Neural progenitor cell (in vitro differentiated cells): ENCODE results near the gene ABCE1. TPM values are rescaled to one million over a fixed set of nuclear protein-coding genes. Genes with fewer than 3 reads are reported as not detected.

ENCODE experiments used
- DNase-seq: peaks from one replicate; pipeline ENCODE4 v3.0.0-alpha.2; 2016; ENCODE audit warnings: low spot score
- H2AFZ ChIP-seq: fragments of 200-600 bp; sonication (generic); replicated peaks from 2 replicates; pipeline ENCODE4 v1.6.1; 2016; ENCODE audit warnings: antibody characterized with exemption
- H3F3A ChIP-seq: fragments of 200-600 bp; sonication (generic); 2 replicates; pipeline ENCODE4 v1.6.1; 2016; ENCODE audit warnings: antibody characterized with exemption, low read depth
- H3K27ac ChIP-seq: fragments of 200-600 bp; sonication (generic); 2 replicates; pipeline ENCODE4 v1.5.1; 2016; ENCODE audit warnings: mild to moderate bottlenecking
- H3K27me3 ChIP-seq: fragments of 200-600 bp; sonication (generic); 2 replicates; pipeline ENCODE4 v1.6.1; 2016; ENCODE audit warnings: mild to moderate bottlenecking, moderate library complexity
- H3K36me3 ChIP-seq: fragments of 200-600 bp; sonication (generic); 2 replicates; pipeline ENCODE4 v1.5.1; 2016
- H3K4me1 ChIP-seq: fragments of 200-600 bp; sonication (generic); 2 replicates; pipeline ENCODE4 v1.6.1; 2016; ENCODE audit warnings: mixed run types
- H3K4me2 ChIP-seq: fragments of 200-600 bp; sonication (generic); 2 replicates; pipeline ENCODE4 v1.6.1; 2016
- H3K4me3 ChIP-seq: fragments of 200-600 bp; sonication (generic); 2 replicates; pipeline ENCODE4 v1.5.1; 2016
- H3K79me2 ChIP-seq: fragments of 200-600 bp; sonication (generic); 2 replicates; pipeline ENCODE4 v1.6.1; 2016; ENCODE audit warnings: low read depth
- H3K9ac ChIP-seq: fragments of 200-600 bp; sonication (generic); 2 replicates; pipeline ENCODE4 v1.6.1; 2016
- H3K9me3 ChIP-seq: fragments of 200-600 bp; sonication (generic); 2 replicates; pipeline ENCODE4 v1.5.1; 2016; ENCODE audit warnings: low read depth
- H4K20me1 ChIP-seq: fragments of 200-600 bp; sonication (generic); 2 replicates; pipeline ENCODE4 v1.6.1; 2016; ENCODE audit warnings: low read depth
- H3K27ac Mint-ChIP-seq: 3 replicates; pipeline ENCODE4 v1.8.0; 2021; ENCODE audit warnings: mixed read lengths
- H3K27me3 Mint-ChIP-seq: 2 replicates; pipeline ENCODE4 v1.8.0; 2022; ENCODE audit warnings: low read depth, mild to moderate bottlenecking, inconsistent platforms, moderate library complexity, mixed read lengths; ENCODE audit not compliant: insufficient read depth
- H3K36me3 Mint-ChIP-seq: 3 replicates; pipeline ENCODE4 v1.8.0; 2021; ENCODE audit warnings: mixed read lengths
- H3K4me1 Mint-ChIP-seq: 3 replicates; pipeline ENCODE4 v1.8.0; 2021; ENCODE audit warnings: mixed read lengths
- H3K4me3 Mint-ChIP-seq: 3 replicates; pipeline ENCODE4 v1.8.0; 2021; ENCODE audit warnings: mild to moderate bottlenecking, moderate library complexity, mixed read lengths
- H3K9me3 Mint-ChIP-seq: 3 replicates; pipeline ENCODE4 v1.8.0; 2020; ENCODE audit warnings: mixed read lengths
- EZH2 ChIP-seq: fragments of 200-600 bp; sonication (generic); IDR thresholded peaks from 2 replicates; pipeline ENCODE4 v1.6.1; 2017; ENCODE audit warnings: antibody characterized with exemption, mild to moderate bottlenecking, moderate library complexity
- EZH2phosphoT487 ChIP-seq: fragments of 200-600 bp; sonication (generic); IDR thresholded peaks from 2 replicates; pipeline ENCODE4 v1.6.1; 2017; ENCODE audit warnings: antibody characterized with exemption
- total RNA-seq: library from RNA; depleted of rRNA; stranded (reverse); fragments of >200 nt; gene quantifications from 2 replicates; pipeline ENCODE4 v1.2.3, GENCODE V29; 2015; ENCODE audit warnings: low replicate concordance
- TF ChIP-seq, protein P1 (sequence below): fragments of 200-600 bp; sonication (generic); IDR thresholded peaks from 2 replicates; pipeline ENCODE4 v1.5.1; 2017; ENCODE audit warnings: antibody characterized with exemption, mild to moderate bottlenecking

ABCE1 gene
- total RNA-seq, 1 donor from 2014 or later = 148 TPM

DNA sequence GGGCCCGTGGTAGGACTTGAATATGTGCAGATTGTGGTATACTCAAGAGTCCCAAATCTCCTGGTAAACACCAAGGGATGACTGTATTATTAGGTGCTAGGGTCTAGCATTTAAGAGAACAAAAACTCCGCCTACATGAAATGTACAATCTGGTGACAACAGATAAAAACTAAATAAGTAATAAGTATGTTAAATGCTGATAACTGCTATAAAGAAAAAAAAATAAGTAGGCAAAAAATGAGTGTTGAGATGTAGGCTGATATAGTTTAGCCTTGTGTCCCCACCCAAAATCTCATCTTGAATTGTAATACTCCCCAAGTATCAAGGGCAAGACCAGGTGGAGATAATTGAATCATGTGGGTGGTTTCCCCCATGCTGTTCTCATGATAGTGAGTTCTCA is 58.9 kb downstream of the ABCE1 start:
- no peaks in the 10 kb centered on the region for H3K4me1 ChIP-seq
- H3K27ac ChIP-seq = no peak overlapping the region
- DNase-seq = no peak
- H3K27me3 Mint-ChIP-seq = no peaks in the 10 kb centered on the region
- peaks cover 17% of the 10 kb centered on the region for H3K36me3 Mint-ChIP-seq
- no peaks in the 10 kb centered on the region for H3K4me1 Mint-ChIP-seq
- H3K36me3 ChIP-seq = peaks cover 17% of the 10 kb centered on the region
- no peak overlapping the region for H3K4me2 ChIP-seq
- H3K79me2 ChIP-seq = no peaks in the 10 kb centered on the region
- no peak overlapping the region for H3K27ac Mint-ChIP-seq
- no peaks in the 10 kb centered on the region for H4K20me1 ChIP-seq
- no peaks in the 10 kb centered on the region for H3F3A ChIP-seq
- H3K4me3 Mint-ChIP-seq = no peak overlapping the region
- no peaks in the 10 kb centered on the region for H3K9me3 Mint-ChIP-seq
- no peaks in the 10 kb centered on the region for H3K27me3 ChIP-seq
- H2AFZ ChIP-seq = no peak overlapping the region
- TF ChIP-seq, protein P1, sequence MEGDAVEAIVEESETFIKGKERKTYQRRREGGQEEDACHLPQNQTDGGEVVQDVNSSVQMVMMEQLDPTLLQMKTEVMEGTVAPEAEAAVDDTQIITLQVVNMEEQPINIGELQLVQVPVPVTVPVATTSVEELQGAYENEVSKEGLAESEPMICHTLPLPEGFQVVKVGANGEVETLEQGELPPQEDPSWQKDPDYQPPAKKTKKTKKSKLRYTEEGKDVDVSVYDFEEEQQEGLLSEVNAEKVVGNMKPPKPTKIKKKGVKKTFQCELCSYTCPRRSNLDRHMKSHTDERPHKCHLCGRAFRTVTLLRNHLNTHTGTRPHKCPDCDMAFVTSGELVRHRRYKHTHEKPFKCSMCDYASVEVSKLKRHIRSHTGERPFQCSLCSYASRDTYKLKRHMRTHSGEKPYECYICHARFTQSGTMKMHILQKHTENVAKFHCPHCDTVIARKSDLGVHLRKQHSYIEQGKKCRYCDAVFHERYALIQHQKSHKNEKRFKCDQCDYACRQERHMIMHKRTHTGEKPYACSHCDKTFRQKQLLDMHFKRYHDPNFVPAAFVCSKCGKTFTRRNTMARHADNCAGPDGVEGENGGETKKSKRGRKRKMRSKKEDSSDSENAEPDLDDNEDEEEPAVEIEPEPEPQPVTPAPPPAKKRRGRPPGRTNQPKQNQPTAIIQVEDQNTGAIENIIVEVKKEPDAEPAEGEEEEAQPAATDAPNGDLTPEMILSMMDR = no peak
- TF ChIP-seq EZH2 (no peak), EZH2phosphoT487 (no peak)
- H3K9me3 ChIP-seq = no peaks in the 10 kb centered on the region
- no peak overlapping the region for H3K4me3 ChIP-seq
- no peak overlapping the region for H3K9ac ChIP-seq

DNA sequence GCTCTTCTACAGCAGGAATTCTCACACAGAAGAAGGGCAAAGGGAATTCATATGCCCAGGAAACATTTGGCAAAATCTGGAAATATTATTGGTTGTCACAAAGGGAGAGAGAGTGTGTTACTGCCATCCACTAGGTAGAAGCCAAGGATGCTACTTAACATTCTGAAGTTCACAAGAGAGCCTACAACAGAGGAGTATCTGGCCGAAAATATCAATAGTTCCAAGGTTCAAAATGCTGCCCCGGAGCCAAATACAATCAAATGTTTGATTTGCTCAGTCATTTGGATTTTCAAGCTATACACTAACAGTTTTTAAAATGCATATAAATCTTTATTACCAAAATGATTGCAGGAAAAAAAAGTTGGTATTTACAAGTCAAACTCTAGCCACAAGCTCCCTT is 63.4 kb downstream of the ABCE1 start:
- Histone ChIP-seq H3K4me3 (no peak overlapping the region), H3K4me2 (no peak overlapping the region), H3K36me3 (peaks cover 19% of the 10 kb centered on the region), H3F3A (no peaks in the 10 kb centered on the region), H3K9ac (no peak overlapping the region), H3K4me1 (no peaks in the 10 kb centered on the region), H3K27me3 (no peaks in the 10 kb centered on the region), H3K27ac (no peak overlapping the region), H3K79me2 (peaks cover 6% of the 10 kb centered on the region), H4K20me1 (peaks cover 5% of the 10 kb centered on the region), H2AFZ (no peak overlapping the region), H3K9me3 (no peaks in the 10 kb centered on the region)
- no peaks in the 10 kb centered on the region for H3K9me3 Mint-ChIP-seq
- no peak overlapping the region for H3K4me3 Mint-ChIP-seq
- no peak for DNase-seq
- H3K27me3 Mint-ChIP-seq = no peaks in the 10 kb centered on the region
- no peak for TF ChIP-seq EZH2
- TF ChIP-seq, protein P1 = no peak
- TF ChIP-seq EZH2phosphoT487 = no peak
- no peak overlapping the region for H3K27ac Mint-ChIP-seq
- peaks cover 14% of the 10 kb centered on the region for H3K36me3 Mint-ChIP-seq
- no peaks in the 10 kb centered on the region for H3K4me1 Mint-ChIP-seq

DNA sequence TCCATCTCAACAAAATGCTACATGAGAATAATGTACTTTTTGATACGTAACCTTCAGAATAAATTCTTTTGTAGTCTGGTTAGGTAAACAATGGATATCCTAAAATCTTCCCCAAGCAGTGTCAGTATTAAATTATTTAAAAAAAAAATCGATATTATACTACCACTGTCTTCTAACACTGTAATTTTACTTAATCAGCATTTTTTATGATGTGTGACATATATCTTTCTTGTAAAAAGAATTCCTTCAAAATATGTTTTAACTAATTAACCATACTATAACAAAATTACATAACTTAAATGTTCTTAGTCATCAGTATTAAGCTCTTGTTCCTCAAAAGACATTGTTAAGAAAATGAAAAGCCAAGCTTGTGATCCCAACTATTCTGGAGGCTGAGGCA is 69.8 kb downstream of the ABCE1 start:
- no peak overlapping the region for H3K9ac ChIP-seq
- Mint-ChIP-seq H3K36me3 (peaks cover 22% of the 10 kb centered on the region), H3K27me3 (no peaks in the 10 kb centered on the region), H3K9me3 (no peaks in the 10 kb centered on the region), H3K27ac (no peak overlapping the region), H3K4me3 (no peak overlapping the region), H3K4me1 (no peaks in the 10 kb centered on the region)
- no peak for DNase-seq
- no peak overlapping the region for H3K4me3 ChIP-seq
- no peaks in the 10 kb centered on the region for H3K27me3 ChIP-seq
- H3K36me3 ChIP-seq = peaks cover 17% of the 10 kb centered on the region
- no peak overlapping the region for H3K4me2 ChIP-seq
- peaks cover 2% of the 10 kb centered on the region for H4K20me1 ChIP-seq
- no peaks in the 10 kb centered on the region for H3K4me1 ChIP-seq
- TF ChIP-seq EZH2phosphoT487 (no peak), EZH2 (no peak)
- TF ChIP-seq, protein P1 = no peak
- H3K27ac ChIP-seq = no peak overlapping the region
- no peaks in the 10 kb centered on the region for H3K9me3 ChIP-seq
- peaks cover 58% of the 10 kb centered on the region for H3K79me2 ChIP-seq
- no peaks in the 10 kb centered on the region for H3F3A ChIP-seq
- H2AFZ ChIP-seq = no peak overlapping the region
